Keratinocyte (primary cell): ENCODE measurements around the gene LARP4. TPM values are rescaled to one million over a fixed set of nuclear protein-coding genes. Genes with fewer than 3 reads are reported as not detected.

ENCODE experiments used
- DNase-seq: peaks from one replicate; pipeline ENCODE4 v3.0.0-alpha.2; 2011; ENCODE audit warnings: low read depth, missing footprints, low spot score
- FAIRE-seq: peaks from 2 replicates; lab custom pipeline; 2011; peaks lifted over from hg19 to GRCh38; lab: Jason Lieb, UNC
- H2AFZ ChIP-seq: 2 replicates; pipeline ENCODE4 v1.6.0; 2012; ENCODE audit warnings: low read length, control low read depth, inconsistent platforms; ENCODE audit not compliant: control insufficient read depth
- H3K27ac ChIP-seq: 2 replicates; pipeline ENCODE4 v1.5.1; 2011; ENCODE audit warnings: low read length; ENCODE audit not compliant: control insufficient read depth, insufficient read depth
- H3K27me3 ChIP-seq: 3 replicates; pipeline ENCODE4 v1.6.0; 2011; ENCODE audit warnings: low read length; ENCODE audit not compliant: control insufficient read depth, insufficient read depth; ENCODE audit errors: extremely low read depth
- H3K36me3 ChIP-seq, 2 experiments: 2 replicates in 1 of 2; 3 replicates in 1 of 2; pipeline ENCODE4 v1.5.1; 2011; ENCODE audit warnings: low read length in 2 of 2, mild to moderate bottlenecking in 1 of 2; ENCODE audit not compliant: control insufficient read depth in 2 of 2, insufficient read depth in 2 of 2; ENCODE audit errors: extremely low read depth in 1 of 2
- H3K4me1 ChIP-seq: 3 replicates; pipeline ENCODE4 v1.5.1; 2011; ENCODE audit warnings: low read length; ENCODE audit not compliant: control insufficient read depth, insufficient read depth; ENCODE audit errors: extremely low read depth
- H3K4me2 ChIP-seq: 3 replicates; pipeline ENCODE4 v1.6.0; 2011; ENCODE audit warnings: low read depth, low read length; ENCODE audit not compliant: control insufficient read depth, insufficient read depth; ENCODE audit errors: extremely low read depth
- H3K4me3 ChIP-seq, 3 experiments: fragments of 200-600 bp in 1 of 3; sonication (generic) in 1 of 3; 2 replicates in 2 of 3; 3 replicates in 1 of 3; pipeline ENCODE4 v1.5.1; 2011 to 2016; ENCODE audit warnings: low read length in 3 of 3, mild to moderate bottlenecking in 3 of 3, control low read depth in 2 of 3, inconsistent platforms in 1 of 3, low read depth in 1 of 3, mixed read lengths in 1 of 3, mixed run types in 1 of 3, moderate library complexity in 1 of 3; ENCODE audit not compliant: control insufficient read depth in 2 of 3, insufficient read depth in 2 of 3; ENCODE audit errors: extremely low read depth in 1 of 3
- H3K79me2 ChIP-seq: 2 replicates; pipeline ENCODE4 v1.6.0; 2012; ENCODE audit warnings: low read length; ENCODE audit not compliant: control insufficient read depth, insufficient read depth
- H3K9ac ChIP-seq: 3 replicates; pipeline ENCODE4 v1.6.0; 2011; ENCODE audit warnings: low read length; ENCODE audit not compliant: control insufficient read depth, insufficient read depth; ENCODE audit errors: extremely low read depth
- H3K9me1 ChIP-seq: 3 replicates; pipeline ENCODE4 v1.6.0; 2011; ENCODE audit warnings: low read length; ENCODE audit not compliant: control insufficient read depth, insufficient read depth; ENCODE audit errors: extremely low read depth
- H3K9me3 ChIP-seq: 2 replicates; pipeline ENCODE4 v1.5.1; 2012; ENCODE audit warnings: low read depth, low read length; ENCODE audit not compliant: control insufficient read depth
- H4K20me1 ChIP-seq: 3 replicates; pipeline ENCODE4 v1.6.0; 2011; ENCODE audit warnings: low read length; ENCODE audit not compliant: control insufficient read depth, insufficient read depth; ENCODE audit errors: extremely low read depth
- CTCF ChIP-seq, 3 experiments: IDR thresholded peaks in 1 of 3; conservative IDR thresholded peaks in 1 of 3; optimal IDR thresholded peaks in 1 of 3; 2 replicates in 2 of 3; 3 replicates in 1 of 3; pipeline versions ENCODE3 to v1.5.1; 2011; ENCODE audit warnings: low read length in 3 of 3, mild to moderate bottlenecking in 3 of 3, moderate library complexity in 2 of 3, control low read depth in 1 of 3, inconsistent platforms in 1 of 3; ENCODE audit not compliant: insufficient read depth in 2 of 3; ENCODE audit errors: extremely low read depth in 1 of 3
- EZH2 ChIP-seq: IDR thresholded peaks from one replicate; pipeline ENCODE4 v1.6.1; 2012; ENCODE audit warnings: inconsistent platforms, mild to moderate bottlenecking, low read length, moderate library complexity
- dilution Hi-C: fragments of 300-500 bp; cut with MboI; formaldehyde crosslinking; loops from one replicate; pipeline ENCODE4 v1.7.0; 2020; ENCODE audit warnings: low sequenced_read_pairs; ENCODE audit not compliant: extremely low pct_ligation_motif_present
- polyA plus RNA-seq, 5 experiments: library from polyadenylated mRNA; depleted of rRNA in 3 of 5; stranded (reverse) in 3 of 5; stranded (forward) in 1 of 5; unstranded in 1 of 5; fragments of >200 nt; gene quantifications; 1 replicate in 1 of 5; 2 replicates in 3 of 5; 3 replicates in 1 of 5; pipeline versions ENCODE4 v1.2.1 to v1.2.3, GENCODE V29; 2011 to 2012; ENCODE audit warnings: missing spikeins in 2 of 5, low read depth in 1 of 5, low replicate concordance in 1 of 5

LARP4 gene
- polyA plus RNA-seq, 1 donor (not counting 4 experiments of a cell fraction or from before 2014, with no cell fraction given), result 33.2 TPM

GRCh38 chr12:50403001-50403440 lies 2.3 kb downstream of the LARP4 start:
- peak overlapping the region; percentile 93 to 95 (median 93) for H3K4me3 ChIP-seq
- FAIRE-seq, result no peak
- no peaks in the 10 kb centered on the region for H3K27me3 ChIP-seq
- H3K9ac ChIP-seq, result peak overlapping the region; percentile 81
- peaks cover 73% of the 10 kb centered on the region for H3K79me2 ChIP-seq
- H3K36me3 ChIP-seq, result no peaks in the 10 kb centered on the region
- dilution Hi-C loops, result no loop called here
- H3K27ac ChIP-seq, result peak overlapping the region; percentile 90
- no peak for TF ChIP-seq CTCF (optimal IDR thresholded peaks at IDR 0.05 in 1 of 3, IDR thresholded peaks at IDR 0.05 in 1 of 3, conservative IDR thresholded peaks at IDR 0.05 in 1 of 3; ENCODE audit: extremely low read depth in 1 of 3, insufficient read depth in 2 of 3, low read length in 3 of 3)
- no peak for TF ChIP-seq EZH2
- peaks cover 3% of the 10 kb centered on the region for H3K4me1 ChIP-seq
- no peaks in the 10 kb centered on the region for H3K9me1 ChIP-seq
- DNase-seq, result no peak
- peak overlapping the region; percentile 90 for H3K4me2 ChIP-seq
- H4K20me1 ChIP-seq, result peaks cover 3% of the 10 kb centered on the region
- H3K9me3 ChIP-seq, result no peaks in the 10 kb centered on the region
- H2AFZ ChIP-seq, result no peak overlapping the region

DNA sequence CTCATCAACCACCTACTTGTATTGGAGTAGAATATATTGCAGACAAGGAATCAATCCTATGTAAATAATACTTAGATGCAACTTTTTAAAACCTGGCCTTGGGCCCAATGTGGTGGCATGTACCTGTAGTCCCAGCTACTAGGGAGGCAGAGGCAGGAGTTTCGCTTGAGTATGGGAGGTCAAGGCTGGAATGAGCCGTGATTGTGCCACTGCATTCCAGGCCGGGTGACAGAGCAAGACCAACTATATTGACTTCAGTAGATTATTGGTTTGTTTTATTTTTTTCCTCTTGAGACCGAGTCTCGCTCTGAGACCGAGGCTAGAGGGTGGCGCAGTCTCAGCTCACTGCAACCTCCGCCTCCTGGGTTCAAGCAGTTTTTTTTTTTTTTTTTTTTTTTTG lies 3.6 kb downstream of the LARP4 start:
- no peak overlapping the region for H3K27ac ChIP-seq
- H3K9me1 ChIP-seq, result no peaks in the 10 kb centered on the region
- TF ChIP-seq EZH2, result no peak
- no peak for TF ChIP-seq CTCF (optimal IDR thresholded peaks at IDR 0.05 in 1 of 3, IDR thresholded peaks at IDR 0.05 in 1 of 3, conservative IDR thresholded peaks at IDR 0.05 in 1 of 3; ENCODE audit: extremely low read depth in 1 of 3, insufficient read depth in 2 of 3, low read length in 3 of 3)
- no peaks in the 10 kb centered on the region for H3K9me3 ChIP-seq
- FAIRE-seq (no peak), DNase-seq (no peak)
- H3K79me2 ChIP-seq, result peaks cover 86% of the 10 kb centered on the region
- H3K4me2 ChIP-seq, result no peak overlapping the region
- H3K36me3 ChIP-seq, result no peaks in the 10 kb centered on the region
- no peak overlapping the region for H2AFZ ChIP-seq
- dilution Hi-C loops, result no loop called here
- peaks cover 3% of the 10 kb centered on the region for H3K4me1 ChIP-seq
- H3K4me3 ChIP-seq, result no peak overlapping the region
- H4K20me1 ChIP-seq, result peaks cover 3% of the 10 kb centered on the region
- H3K27me3 ChIP-seq, result no peaks in the 10 kb centered on the region
- H3K9ac ChIP-seq, result no peak overlapping the region
